Motor neuron (in vitro differentiated cells): Measurements from ENCODE around the gene TNS2. TPM values are rescaled to one million over a fixed set of nuclear protein-coding genes. Genes with fewer than 3 reads are reported as not detected.

Experiments
- ATAC-seq, 8 experiments: fragments of 200-7000 bp; cut with Tn5 transposase; replicated peaks in 6 of 8; 2 replicates each; pipeline ENCODE4 v1.8.0; 2021; ENCODE audit warnings: mild to moderate bottlenecking in 8 of 8, moderate library complexity in 8 of 8
- H3K27ac ChIP-seq, 2 donors: fragments of 250-450 bp; sonication (Bioruptor Pico); 2 replicates each; pipeline ENCODE4 v1.9.0; 2021; ENCODE audit warnings: antibody characterized with exemption in 2 of 2, mild to moderate bottlenecking in 2 of 2, moderate library complexity in 1 of 2
- H3K4me1 ChIP-seq, 2 donors: fragments of 250-450 bp; sonication (Bioruptor Pico); replicated peaks in 1 of 2; 2 replicates each; pipeline ENCODE4 v1.6.1; 2021; ENCODE audit warnings: antibody characterized with exemption in 2 of 2, mild to moderate bottlenecking in 2 of 2, moderate library complexity in 1 of 2
- H3K4me3 ChIP-seq, 5 donors: fragments of 250-450 bp; sonication (Bioruptor Pico); 2 replicates each; pipeline ENCODE4 v1.9.0; 2021; ENCODE audit warnings: antibody characterized with exemption in 5 of 5, mild to moderate bottlenecking in 5 of 5, moderate library complexity in 4 of 5
- WGBS, 10 experiments: fragments of 450-650 bp; shearing (Covaris generic); methylation state at CpG; one replicate each; pipeline ENCODE4 v1.0.0; 2022; 5-methylcytosine and 5-hydroxymethylcytosine counted together
- in situ Hi-C, 9 experiments: fragments of 400-800 bp; cut with MboI; loops; one replicate each; pipeline ENCODE4 v1.15.0; 2021; ENCODE audit warnings: low sequenced_read_pairs in 9 of 9, low pct_unique_long_range_greater_than_20kb in 2 of 9; ENCODE audit not compliant: unreplicated experiment in 9 of 9
- total RNA-seq, 8 experiments: library from RNA; unstranded; fragments of 300-600 nt; gene quantifications; 2 replicates each; pipeline versions ENCODE4 v1.2.3 to v1.2.4, GENCODE V29; 2022

Gene TNS2
- total RNA-seq, 8 experiments from 2014 or later = 3.4 to 24.6 (median 7.6) TPM

DNA sequence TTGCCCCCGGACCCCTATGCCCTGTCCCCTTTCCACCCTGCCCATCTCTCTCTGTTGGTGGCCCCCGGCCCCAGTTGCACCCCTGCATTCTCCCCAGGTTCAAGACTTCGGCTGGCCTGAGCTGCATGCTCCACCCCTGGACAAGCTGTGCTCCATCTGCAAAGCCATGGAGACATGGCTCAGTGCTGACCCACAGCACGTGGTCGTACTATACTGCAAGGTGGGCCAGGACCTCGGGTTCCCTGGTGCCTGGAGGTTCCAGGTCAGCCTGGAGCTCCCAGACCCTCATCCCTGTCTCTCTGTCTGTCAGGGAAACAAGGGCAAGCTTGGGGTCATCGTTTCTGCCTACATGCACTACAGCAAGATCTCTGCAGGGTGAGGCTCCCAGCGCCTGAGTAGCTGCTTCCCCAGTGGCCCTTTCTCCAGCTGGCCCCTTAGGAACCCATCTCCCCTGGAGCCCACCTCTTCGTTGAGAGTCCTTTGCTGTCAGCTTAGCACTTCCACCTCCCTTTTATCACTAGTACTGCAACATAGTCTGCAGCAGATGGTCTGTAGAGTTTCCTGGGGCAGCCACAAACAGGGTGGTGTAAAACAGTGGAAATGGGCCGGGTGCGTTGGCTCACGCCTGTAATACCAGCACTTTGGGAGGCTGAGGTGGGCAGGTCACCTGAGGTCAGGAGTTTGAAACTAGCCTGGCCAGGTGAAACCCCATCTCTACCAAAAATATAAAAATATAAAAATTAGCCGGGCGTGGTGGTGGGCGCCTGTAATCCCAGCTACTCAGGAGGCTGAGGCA is 5.8 kb downstream of the TNS2 start:
- in situ Hi-C loops = no loop called here
- no peak for ATAC-seq
- Histone ChIP-seq H3K27ac (no peak overlapping the region), H3K4me3 (no peak overlapping the region), H3K4me1 (peaks cover 24 to 31% of the 10 kb centered on the region in 2 donors)
- WGBS, 10 experiments = 76 to 100% (median 80%) methylated on average over 1 to 6 of the region's 15 CpGs; no CpG with 5 or more reads in 3 of the 10 experiments

DNA sequence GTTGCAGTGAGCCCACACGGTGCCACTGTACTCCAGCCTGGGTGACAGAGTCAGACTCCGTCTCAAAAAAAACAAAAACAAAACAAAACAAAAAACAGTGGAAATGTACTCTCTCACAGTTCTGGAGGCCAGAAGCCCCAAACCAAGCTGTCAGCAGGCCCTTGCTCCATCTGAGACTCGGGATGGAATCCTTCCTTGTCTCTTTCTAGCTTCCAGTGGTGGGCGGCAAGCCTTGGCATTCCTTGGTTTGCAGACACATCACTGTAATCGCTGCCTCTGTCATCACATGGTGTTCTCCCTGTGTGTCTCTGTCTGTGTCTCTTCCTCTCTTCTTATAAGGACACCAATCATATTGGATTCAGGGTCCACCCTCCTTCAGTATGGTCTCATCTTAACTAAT is 6.4 kb downstream of the TNS2 start:
- peaks cover 17 to 25% of the 10 kb centered on the region in 2 donors for H3K4me1 ChIP-seq
- in situ Hi-C loops = no loop called here
- no peak for ATAC-seq
- no peak overlapping the region for H3K4me3 ChIP-seq
- H3K27ac ChIP-seq = no peak overlapping the region
- 45 to 95% (median 80%) methylated on average over 1 to 4 of the region's 5 CpGs; no CpG with 5 or more reads in 1 of the 10 experiments for WGBS, 10 experiments

DNA sequence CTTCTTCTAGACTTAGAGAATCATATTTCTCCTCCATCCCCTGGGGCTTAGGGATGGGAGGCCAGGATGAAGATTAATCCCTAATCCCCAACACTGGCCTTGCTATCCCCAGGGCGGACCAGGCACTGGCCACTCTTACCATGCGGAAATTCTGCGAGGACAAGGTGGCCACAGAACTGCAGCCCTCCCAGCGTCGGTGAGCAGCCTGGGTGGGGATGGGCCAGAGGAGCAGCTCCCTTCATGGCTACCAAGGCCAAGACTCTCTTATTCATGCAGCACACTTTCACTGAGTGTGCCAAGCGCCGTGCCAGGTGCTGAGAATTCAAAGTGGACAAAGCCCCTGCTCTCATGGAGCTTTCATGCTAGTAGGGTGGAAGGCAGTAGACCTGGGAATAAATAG is 7.0 kb downstream of the TNS2 start:
- no peak for ATAC-seq
- Histone ChIP-seq H3K4me3 (no peak overlapping the region), H3K27ac (no peak overlapping the region), H3K4me1 (peaks cover 11 to 19% of the 10 kb centered on the region in 2 donors)
- in situ Hi-C loops = no loop called here
- WGBS, 10 experiments = 67 to 100% (median 80%) methylated on average over 1 to 6 of the region's 7 CpGs; no CpG with 5 or more reads in 4 of the 10 experiments

GRCh38 chr12:53057816-53058500 is 8.1 kb downstream of the TNS2 start:
- in situ Hi-C loops = no loop called here
- H3K27ac ChIP-seq = no peak overlapping the region
- peaks cover 9% of the 10 kb centered on the region in 2 donors for H3K4me1 ChIP-seq
- no peak overlapping the region for H3K4me3 ChIP-seq
- 59 to 100% (median 76%) methylated on average over 1 to 6 of the region's 13 CpGs; no CpG with 5 or more reads in 3 of the 10 experiments for WGBS, 10 experiments
- ATAC-seq = no peak

DNA sequence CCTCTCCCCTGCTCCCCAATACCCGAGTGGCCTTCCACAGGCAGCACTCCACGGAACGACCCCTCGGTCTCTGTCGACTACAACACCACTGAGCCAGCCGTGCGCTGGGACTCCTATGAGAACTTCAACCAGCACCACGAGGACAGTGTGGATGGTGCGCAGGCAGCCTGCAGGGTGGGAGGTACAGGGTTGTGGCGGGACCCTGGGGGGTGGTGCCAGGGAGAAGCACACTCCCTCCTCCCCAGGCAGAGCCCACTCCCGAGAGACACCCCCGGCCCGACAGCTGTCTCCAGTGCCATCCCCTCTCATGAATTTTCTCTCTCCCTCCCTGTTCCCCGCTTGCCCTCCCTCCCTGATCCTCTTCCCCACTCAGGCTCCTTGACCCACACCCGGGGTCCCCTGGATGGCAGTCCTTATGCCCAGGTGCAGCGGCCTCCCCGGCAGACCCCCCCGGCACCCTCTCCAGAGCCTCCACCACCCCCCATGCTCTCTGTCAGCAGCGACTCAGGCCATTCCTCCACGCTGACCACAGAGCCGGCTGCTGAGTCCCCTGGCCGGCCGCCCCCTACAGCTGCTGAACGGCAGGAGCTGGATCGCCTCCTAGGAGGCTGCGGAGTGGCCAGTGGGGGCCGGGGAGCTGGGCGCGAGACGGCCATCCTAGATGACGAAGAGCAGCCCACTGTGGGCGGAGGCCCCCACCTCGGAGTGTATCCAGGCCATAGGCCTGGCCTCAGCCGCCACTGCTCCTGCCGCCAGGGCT is 9.0 kb downstream of the TNS2 start:
- WGBS, 10 experiments = 55 to 88% (median 60%) methylated on average over 2 to 5 of the region's 35 CpGs; no CpG with 5 or more reads in 7 of the 10 experiments
- no peak overlapping the region for H3K27ac ChIP-seq

DNA sequence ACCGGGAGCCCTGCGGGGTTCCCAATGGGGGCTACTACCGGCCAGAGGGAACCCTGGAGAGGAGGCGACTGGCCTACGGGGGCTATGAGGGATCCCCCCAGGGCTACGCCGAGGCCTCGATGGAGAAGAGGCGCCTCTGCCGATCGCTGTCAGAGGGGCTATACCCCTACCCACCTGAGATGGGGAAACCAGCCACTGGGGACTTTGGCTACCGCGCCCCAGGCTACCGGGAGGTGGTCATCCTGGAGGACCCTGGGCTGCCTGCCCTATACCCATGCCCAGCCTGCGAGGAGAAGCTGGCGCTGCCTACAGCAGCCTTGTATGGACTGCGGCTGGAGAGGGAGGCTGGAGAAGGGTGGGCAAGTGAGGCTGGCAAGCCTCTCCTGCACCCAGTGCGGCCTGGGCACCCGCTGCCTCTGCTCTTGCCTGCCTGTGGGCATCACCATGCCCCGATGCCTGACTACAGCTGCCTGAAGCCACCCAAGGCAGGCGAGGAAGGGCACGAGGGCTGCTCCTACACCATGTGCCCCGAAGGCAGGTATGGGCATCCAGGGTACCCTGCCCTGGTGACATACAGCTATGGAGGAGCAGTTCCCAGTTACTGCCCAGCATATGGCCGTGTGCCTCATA is 9.7 kb downstream of the TNS2 start:
- Histone ChIP-seq H3K27ac (no peak overlapping the region), H3K4me3 (no peak overlapping the region), H3K4me1 (peaks cover 2% of the 10 kb centered on the region in 2 donors)
- ATAC-seq = peak in 3 of 8 experiments; percentile 4 to 9 (median 7)
- WGBS, 10 experiments = 20 to 96% (median 85%) methylated on average over 1 to 5 of the region's 24 CpGs; no CpG with 5 or more reads in 7 of the 10 experiments
- in situ Hi-C loops = no loop called here

More for the DNA sequence above, 9.0 kb downstream of the TNS2 start:
- ATAC-seq = no peak
- H3K4me1 ChIP-seq = peaks cover 3% of the 10 kb centered on the region in 2 donors
- in situ Hi-C loops = no loop called here
- H3K4me3 ChIP-seq = no peak overlapping the region

- Histone ChIP-seq H3K27ac (no peak overlapping the region), H3K4me3 (no peak overlapping the region), H3K4me1 (no peaks in the 10 kb centered on the region)
- peak in 1 of 8 experiments; percentile 1 for ATAC-seq
- in situ Hi-C loops = no loop called here
- 60 to 100% (median 82%) methylated on average over 1 to 5 of the region's 17 CpGs; no CpG with 5 or more reads in 6 of the 10 experiments for WGBS, 10 experiments
These were observed 10.3 kb downstream of the TNS2 start for GRCh38 chr12:53060064-53060720.

DNA sequence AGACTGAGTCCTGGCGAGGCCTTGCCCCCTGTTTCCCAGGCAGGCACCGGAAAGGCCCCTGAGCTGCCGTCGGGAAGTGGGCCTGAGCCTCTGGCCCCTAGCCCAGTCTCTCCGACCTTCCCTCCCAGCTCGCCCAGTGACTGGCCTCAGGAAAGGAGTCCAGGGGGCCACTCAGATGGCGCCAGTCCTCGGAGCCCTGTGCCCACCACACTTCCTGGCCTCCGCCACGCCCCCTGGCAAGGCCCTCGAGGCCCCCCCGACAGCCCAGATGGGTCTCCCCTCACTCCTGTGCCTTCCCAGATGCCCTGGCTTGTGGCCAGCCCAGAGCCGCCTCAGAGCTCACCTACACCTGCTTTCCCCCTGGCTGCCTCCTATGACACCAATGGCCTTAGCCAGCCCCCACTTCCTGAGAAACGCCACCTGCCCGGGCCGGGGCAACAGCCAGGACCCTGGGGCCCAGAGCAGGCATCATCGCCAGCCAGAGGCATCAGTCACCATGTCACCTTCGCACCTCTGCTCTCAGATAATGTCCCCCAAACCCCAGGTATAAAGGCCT is 10.9 kb downstream of the TNS2 start:
- in situ Hi-C loops = no loop called here
- Histone ChIP-seq H3K4me3 (no peak overlapping the region), H3K4me1 (no peaks in the 10 kb centered on the region), H3K27ac (no peak overlapping the region)
- no peak for ATAC-seq
- 60 to 100% (median 90%) methylated on average over 1 to 2 of the region's 18 CpGs; no CpG with 5 or more reads in 7 of the 10 experiments for WGBS, 10 experiments

GRCh38 chr12:53061404-53062010 is 11.6 kb downstream of the TNS2 start:
- WGBS, 10 experiments = 43 to 80% (median 67%) methylated on average over 1 of the region's 5 CpGs; no CpG with 5 or more reads in 7 of the 10 experiments
- Histone ChIP-seq H3K4me3 (no peak overlapping the region), H3K4me1 (no peaks in the 10 kb centered on the region), H3K27ac (no peak overlapping the region)
- peak in 3 of 8 experiments; percentile 6 to 32 (median 20) for ATAC-seq
- in situ Hi-C loops = no loop called here

DNA sequence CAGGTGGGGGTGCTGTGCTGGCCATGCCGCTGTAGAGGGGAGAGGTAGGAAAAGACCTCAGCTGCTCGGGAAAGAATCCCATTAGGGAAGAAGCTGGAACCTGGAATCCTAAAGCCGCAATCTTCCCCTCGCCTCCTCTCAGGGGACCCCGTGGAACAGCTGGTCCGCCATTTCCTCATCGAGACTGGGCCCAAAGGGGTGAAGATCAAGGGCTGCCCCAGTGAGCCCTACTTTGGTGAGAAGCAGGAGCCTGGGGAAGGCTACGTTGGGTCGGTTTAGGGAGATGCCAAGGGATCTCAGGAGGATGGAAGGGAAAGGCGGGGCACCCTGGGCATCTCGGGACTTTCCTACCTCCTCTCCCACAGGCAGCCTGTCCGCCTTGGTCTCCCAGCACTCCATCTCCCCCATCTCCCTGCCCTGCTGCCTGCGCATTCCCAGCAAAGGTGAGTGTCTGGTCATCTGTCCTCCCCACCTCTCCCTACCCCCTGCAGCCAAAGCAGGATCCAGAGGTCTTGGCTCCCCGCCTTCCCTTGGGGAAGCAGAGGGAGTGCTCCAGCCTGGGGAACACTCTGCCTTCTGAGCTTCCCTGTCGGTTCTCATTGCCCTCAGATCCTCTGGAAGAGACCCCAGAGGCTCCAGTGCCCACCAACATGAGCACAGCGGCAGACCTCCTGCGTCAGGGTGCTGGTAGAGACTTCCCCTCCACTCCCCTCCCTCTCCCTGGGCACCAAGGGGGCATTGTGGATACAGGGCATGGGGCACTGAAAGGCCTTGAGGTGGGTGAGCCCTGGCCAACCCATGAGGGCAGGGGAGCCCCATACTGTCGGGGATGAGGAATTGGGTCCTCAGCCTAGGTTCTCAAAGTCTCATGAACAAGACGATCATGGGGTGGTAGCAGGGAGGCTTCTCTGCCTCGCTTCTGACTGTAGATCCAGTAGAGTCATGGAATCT is 12.4 kb downstream of the TNS2 start:
- Histone ChIP-seq H3K4me3 (no peak overlapping the region), H3K27ac (no peak overlapping the region), H3K4me1 (no peaks in the 10 kb centered on the region)
- in situ Hi-C loops = no loop called here
- WGBS, 10 experiments = 75 to 100% (median 100%) methylated on average over 1 to 4 of the region's 20 CpGs; no CpG with 5 or more reads in 5 of the 10 experiments
- no peak for ATAC-seq
